HG03039 (cell line): ENCODE data around the gene KRTCAP2.
"Not testable (repeated sequence)": the region's sequence is repeated elsewhere in the genome, so short reads cannot be mapped to it uniquely, and the experiment has no call there.

Experiments
- ATAC-seq: cut with Tn5 transposase; IDR thresholded peaks from one replicate; pipeline ENCODE4 v1.9.1; 2021; ENCODE audit warnings: mild to moderate bottlenecking, moderate library complexity; ENCODE audit not compliant: unreplicated experiment

Gene KRTCAP2

GRCh38 chr1:155172732-155173477 is at the start of gene KRTCAP2:
KRTCAP2 (minus strand) TSS chr1:155173304; CDS start chr1:155173224, 80 bp downstream.
- ATAC-seq: peak; percentile 54

- ATAC-seq: not testable (repeated sequence)
These were observed 47.3 kb upstream of the KRTCAP2 start for GRCh38 chr1:155220211-155220965.

- no peak for ATAC-seq
These were observed 46.5 kb upstream of the KRTCAP2 start for GRCh38 chr1:155219592-155220031.

GRCh38 chr1:155218854-155219591 is 45.9 kb upstream of the KRTCAP2 start:
- no peak for ATAC-seq

- not testable (repeated sequence) for ATAC-seq
These were observed 41.6 kb upstream of the KRTCAP2 start for GRCh38 chr1:155214702-155215101.

- ATAC-seq: not testable (repeated sequence)
These were observed 38.9 kb upstream of the KRTCAP2 start for GRCh38 chr1:155212051-155212440.

GRCh38 chr1:155211381-155212050 is 38.4 kb upstream of the KRTCAP2 start:
- not testable (repeated sequence) for ATAC-seq

GRCh38 chr1:155210314-155211104 is 37.4 kb upstream of the KRTCAP2 start:
- ATAC-seq: no peak

- ATAC-seq: no peak
These were observed 36.2 kb upstream of the KRTCAP2 start for GRCh38 chr1:155209312-155209721.

- peak; percentile 52 for ATAC-seq
These were observed 35.6 kb upstream of the KRTCAP2 start, which contains the start of gene MTX1 for GRCh38 chr1:155208541-155209311. MTX1 (plus strand) TSS chr1:155208695; CDS start chr1:155208805, 110 bp downstream.

- ATAC-seq: no peak
These were observed 34.9 kb upstream of the KRTCAP2 start, which contains the start of gene THBS3 for GRCh38 chr1:155207806-155208540. THBS3 (minus strand) TSS chr1:155207897; CDS start chr1:155207876, 21 bp downstream.

- ATAC-seq: no peak
These were observed 34.0 kb upstream of the KRTCAP2 start for GRCh38 chr1:155206891-155207805.

- ATAC-seq: no peak
These were observed 33.0 kb upstream of the KRTCAP2 start for GRCh38 chr1:155205969-155206593.

GRCh38 chr1:155205035-155205434 is 31.9 kb upstream of the KRTCAP2 start:
- ATAC-seq: no peak

- ATAC-seq: no peak
These were observed 29.8 kb upstream of the KRTCAP2 start for GRCh38 chr1:155202731-155203515.

GRCh38 chr1:155202198-155202597 is 29.1 kb upstream of the KRTCAP2 start:
- ATAC-seq: no peak
